ENCODE results near the gene TEKT3.

GRCh38 chr17:15364615-15365014 lies 23.2 kb upstream of the TEKT3 start:
- no peak for TF ChIP-seq CTCF (IDR thresholded peaks at IDR 0.05; ENCODE audit: low read depth, low read length)
- no peak for TF ChIP-seq EZH2phosphoT487 (IDR thresholded peaks at IDR 0.05; ENCODE audit: low read depth)
